ENCODE measurements around the gene JAML.

JAML gene

GRCh38 chr11:118215765-118216164, 9.0 kb downstream of the JAML start:
- no peak for DNase-seq (ENCODE audit: low read depth)

- no peak for DNase-seq (ENCODE audit: low read depth)
Observed at GRCh38 chr11:118215262-118215661, 9.5 kb downstream of the JAML start.

GRCh38 chr11:118214210-118214914, 10.4 kb downstream of the JAML start:
- DNase-seq (ENCODE audit: low read depth), result no peak

- DNase-seq (ENCODE audit: low read depth), result no peak
Observed at GRCh38 chr11:118213781-118214180, 11.0 kb downstream of the JAML start.

GRCh38 chr11:118213201-118213600, 11.6 kb downstream of the JAML start:
- no peak for DNase-seq (ENCODE audit: low read depth)

GRCh38 chr11:118212781-118213191, 12.0 kb downstream of the JAML start:
- DNase-seq (ENCODE audit: low read depth), result no peak

GRCh38 chr11:118212131-118212725, 12.6 kb downstream of the JAML start:
- DNase-seq (ENCODE audit: low read depth), result no peak

GRCh38 chr11:118211006-118211405, 13.8 kb downstream of the JAML start:
- DNase-seq (ENCODE audit: low read depth), result no peak

- DNase-seq (ENCODE audit: low read depth), result no peak
Observed at GRCh38 chr11:118210323-118210722, 14.5 kb downstream of the JAML start.

- DNase-seq (ENCODE audit: low read depth), result no peak
Observed at GRCh38 chr11:118209033-118209432, 15.8 kb downstream of the JAML start.

GRCh38 chr11:118207079-118207478, 17.7 kb downstream of the JAML start:
- no peak for DNase-seq (ENCODE audit: low read depth)

GRCh38 chr11:118206391-118207031, 18.3 kb downstream of the JAML start:
- DNase-seq (ENCODE audit: low read depth), result no peak

- no peak for DNase-seq (ENCODE audit: low read depth)
Observed at GRCh38 chr11:118205606-118206378, 19.0 kb downstream of the JAML start.

GRCh38 chr11:118202599-118203422, 22.0 kb downstream of the JAML start:
- no peak for DNase-seq (ENCODE audit: low read depth)

- DNase-seq (ENCODE audit: low read depth), result no peak
Observed at GRCh38 chr11:118201966-118202365, 22.8 kb downstream of the JAML start.

- no peak for DNase-seq (ENCODE audit: low read depth)
Observed at GRCh38 chr11:118200901-118201680, 23.7 kb downstream of the JAML start.

- no peak for DNase-seq (ENCODE audit: low read depth)
Observed at GRCh38 chr11:118200497-118200896, 24.3 kb downstream of the JAML start.

GRCh38 chr11:118199135-118199534, 25.7 kb downstream of the JAML start:
- DNase-seq (ENCODE audit: low read depth), result no peak

GRCh38 chr11:118198370-118198769, 26.4 kb downstream of the JAML start:
- no peak for DNase-seq (ENCODE audit: low read depth)

GRCh38 chr11:118194835-118195627, 29.8 kb downstream of the JAML start:
- no peak for DNase-seq (ENCODE audit: low read depth)
